ENCODE data around the gene ARIH2. TPM values are rescaled to one million over a fixed set of nuclear protein-coding genes. Genes with fewer than 3 reads are reported as not detected.

Gene ARIH2
- total and polyA plus RNA-seq, 2 of the 4 experiments (the other 2 are of a cell fraction): 62.3 to 93.7 TPM

DNA sequence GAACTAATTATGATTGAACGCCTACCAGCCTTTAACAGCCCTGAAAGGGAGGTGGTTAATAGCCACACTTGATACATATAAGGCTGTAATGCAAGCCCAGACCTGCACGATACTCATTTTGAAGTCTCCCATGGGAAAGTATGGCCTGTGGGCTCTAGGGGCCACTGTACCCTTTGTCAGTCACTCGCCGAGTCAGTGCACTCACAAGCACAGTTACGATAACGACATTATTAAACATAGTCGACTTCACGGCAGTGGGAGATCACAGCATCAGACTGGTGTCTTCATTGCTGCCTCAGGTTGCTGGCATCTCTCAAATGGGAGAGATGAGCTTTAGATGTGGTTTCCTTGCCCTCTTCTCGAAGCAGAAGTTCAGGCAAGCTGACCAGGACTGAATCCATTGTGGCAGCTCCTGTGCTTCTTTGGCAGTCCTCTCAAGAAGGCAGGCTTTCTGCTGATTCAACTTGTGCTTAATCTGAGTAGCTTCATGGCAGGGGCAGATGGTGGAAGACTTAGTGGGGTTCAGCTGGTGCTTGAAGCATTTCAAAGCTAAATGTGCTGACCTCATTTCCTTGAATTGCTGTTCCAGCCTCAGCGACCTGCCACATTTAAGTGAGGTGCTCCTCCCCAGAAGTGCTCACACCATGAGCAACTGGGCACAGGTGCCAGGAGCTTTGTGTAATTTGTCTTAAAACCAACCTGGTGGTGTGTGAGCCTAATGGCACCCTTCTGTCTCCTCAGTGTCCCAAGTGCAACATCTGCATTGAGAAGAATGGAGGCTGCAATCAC, 55.6 kb downstream of the ARIH2 start:
- H3K79me1 ChIP-seq (ENCODE audit: low read depth in 1 of 2, low read length in 2 of 2): peaks cover 7 to 16% of the 10 kb centered on the region in 2 experiments; a peak in 1 of 4 replicates
- POLR2A ChIA-PET (ENCODE audit: unreplicated experiment): interaction anchor here (0.6 to 0.8 kb wide), 2 partner anchors 35 to 36 kb away, joined by 3 to 6 read pairs; no protein-coding TSS in a partner anchor
- TF ChIP-seq RCOR1 (IDR thresholded peaks at IDR 0.05; ENCODE audit: insufficient replicate concordance, low read length) (no peak), MAZ (IDR thresholded peaks at IDR 0.05; ENCODE audit: borderline replicate concordance, low read depth, low read length) (no peak), FOS (IDR thresholded peaks at IDR 0.05; ENCODE audit: low read depth, low read length) (no peak), RFX5 (IDR thresholded peaks at IDR 0.05; ENCODE audit: low read depth, low read length) (no peak), BHLHE40 (IDR thresholded peaks at IDR 0.05; ENCODE audit: low read depth, low read length) (no peak), CEBPB (IDR thresholded peaks at IDR 0.05; ENCODE audit: low read depth, low read length) (no peak), USF2 (IDR thresholded peaks at IDR 0.05; ENCODE audit: low read depth, low read length) (no peak), MAFK (IDR thresholded peaks at IDR 0.05; ENCODE audit: low read depth, low read length) (no peak), SMC3 (IDR thresholded peaks at IDR 0.05; ENCODE audit: low read depth, low read length) (no peak), MXI1 (IDR thresholded peaks at IDR 0.05; ENCODE audit: borderline replicate concordance, low read depth, low read length) (no peak), RAD21 (IDR thresholded peaks at IDR 0.05; ENCODE audit: low read length) (no peak), POLR2A (IDR thresholded peaks at IDR 0.05; ENCODE audit: low read depth, low read length) (no peak), CHD1 (IDR thresholded peaks at IDR 0.05; ENCODE audit: low read depth, low read length) (no peak)
- TF ChIP-seq, protein P1, sequence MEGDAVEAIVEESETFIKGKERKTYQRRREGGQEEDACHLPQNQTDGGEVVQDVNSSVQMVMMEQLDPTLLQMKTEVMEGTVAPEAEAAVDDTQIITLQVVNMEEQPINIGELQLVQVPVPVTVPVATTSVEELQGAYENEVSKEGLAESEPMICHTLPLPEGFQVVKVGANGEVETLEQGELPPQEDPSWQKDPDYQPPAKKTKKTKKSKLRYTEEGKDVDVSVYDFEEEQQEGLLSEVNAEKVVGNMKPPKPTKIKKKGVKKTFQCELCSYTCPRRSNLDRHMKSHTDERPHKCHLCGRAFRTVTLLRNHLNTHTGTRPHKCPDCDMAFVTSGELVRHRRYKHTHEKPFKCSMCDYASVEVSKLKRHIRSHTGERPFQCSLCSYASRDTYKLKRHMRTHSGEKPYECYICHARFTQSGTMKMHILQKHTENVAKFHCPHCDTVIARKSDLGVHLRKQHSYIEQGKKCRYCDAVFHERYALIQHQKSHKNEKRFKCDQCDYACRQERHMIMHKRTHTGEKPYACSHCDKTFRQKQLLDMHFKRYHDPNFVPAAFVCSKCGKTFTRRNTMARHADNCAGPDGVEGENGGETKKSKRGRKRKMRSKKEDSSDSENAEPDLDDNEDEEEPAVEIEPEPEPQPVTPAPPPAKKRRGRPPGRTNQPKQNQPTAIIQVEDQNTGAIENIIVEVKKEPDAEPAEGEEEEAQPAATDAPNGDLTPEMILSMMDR (conservative IDR thresholded peaks at IDR 0.05; ENCODE audit: low read depth, low read length): no peak
- TF ChIP-seq, protein P2, sequence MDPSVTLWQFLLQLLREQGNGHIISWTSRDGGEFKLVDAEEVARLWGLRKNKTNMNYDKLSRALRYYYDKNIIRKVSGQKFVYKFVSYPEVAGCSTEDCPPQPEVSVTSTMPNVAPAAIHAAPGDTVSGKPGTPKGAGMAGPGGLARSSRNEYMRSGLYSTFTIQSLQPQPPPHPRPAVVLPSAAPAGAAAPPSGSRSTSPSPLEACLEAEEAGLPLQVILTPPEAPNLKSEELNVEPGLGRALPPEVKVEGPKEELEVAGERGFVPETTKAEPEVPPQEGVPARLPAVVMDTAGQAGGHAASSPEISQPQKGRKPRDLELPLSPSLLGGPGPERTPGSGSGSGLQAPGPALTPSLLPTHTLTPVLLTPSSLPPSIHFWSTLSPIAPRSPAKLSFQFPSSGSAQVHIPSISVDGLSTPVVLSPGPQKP (IDR thresholded peaks at IDR 0.05; ENCODE audit: borderline replicate concordance, low read depth, low read length): no peak

More for the DNA sequence above, 55.6 kb downstream of the ARIH2 start:
- Histone ChIP-seq H2BK20ac (ENCODE audit: low read depth, low read length) (no peak overlapping the region), H4K91ac (ENCODE audit: insufficient read depth, low read depth, low read length) (no peak overlapping the region), H2AFZ (replicated peaks; ENCODE audit: low read length, poor library complexity) (no peak overlapping the region), H3K9me3 (ENCODE audit: control insufficient read depth, insufficient read depth, low read length) (no peaks in the 10 kb centered on the region), H4K20me1 (ENCODE audit: insufficient read depth, low read length) (no peaks in the 10 kb centered on the region), H2AK5ac (ENCODE audit: low read depth, low read length) (no peak overlapping the region), H4K8ac (ENCODE audit: low read depth in 2 of 2, low read length in 2 of 2) (no peak overlapping the region), H3K23ac (ENCODE audit: low read depth, low read length) (no peak overlapping the region), H3K4ac (ENCODE audit: low read depth, low read length) (no peak overlapping the region), H2BK15ac (ENCODE audit: low read depth, low read length) (no peak overlapping the region), H2BK5ac (ENCODE audit: low read depth, low read length, poor library complexity, severe bottlenecking) (no peak overlapping the region), H3K9ac (ENCODE audit: low read depth, low read length) (no peak overlapping the region), H3K14ac (replicated peaks; ENCODE audit: low read depth, low read length) (no peak overlapping the region), H3K9me1 (ENCODE audit: insufficient read depth, low read length) (peaks cover 6% of the 10 kb centered on the region; the same call in 1 of the 2 replicates), H2BK120ac (ENCODE audit: low read depth, low read length) (no peak overlapping the region), H3K27me3 (ENCODE audit: control insufficient read depth, insufficient read depth, low read length) (no peaks in the 10 kb centered on the region), H3K4me1 (ENCODE audit: control insufficient read depth, insufficient read depth, low read length) (no peaks in the 10 kb centered on the region), H3K27ac (ENCODE audit: insufficient read depth, low read length) (no peak overlapping the region), H3K4me2 (ENCODE audit: low read depth, low read length) (no peak overlapping the region), H3K56ac (ENCODE audit: extremely low read depth, insufficient read depth, low read length) (no peak overlapping the region), H2AK9ac (replicated peaks; ENCODE audit: low read depth, low read length, poor library complexity) (no peak overlapping the region), H3K18ac (ENCODE audit: low read depth, low read length) (no peak overlapping the region), H4K5ac (ENCODE audit: low read depth, low read length) (no peak overlapping the region), H3K36me3 (ENCODE audit: control insufficient read depth, insufficient read depth, low read length) (peaks cover 68% of the 10 kb centered on the region), H3K4me3 (ENCODE audit: insufficient read depth, low read depth, low read length) (no peak overlapping the region)
- in situ Hi-C loops (cut with MboI; ENCODE audit: low sequenced_read_pairs) (no loop called here), dilution Hi-C loops (cut with HindIII; ENCODE audit: low sequenced_read_pairs, unreplicated experiment) (no loop called here), intact Hi-C loops (cut with micrococcal nuclease) (no loop called here)
- ATAC-seq (ENCODE audit: low read depth): no peak
- WGBS, 2 experiments (ENCODE audit: extremely low coverage in 2 of 2, insufficient read length in 1 of 2): 90% methylated on average over 4 of the region's 10 CpGs; no CpG with 5 or more reads in 1 of the 2 experiments
- no peak for DNase-seq
- CTCF ChIA-PET: interaction anchor here (0.7 kb wide), 1 partner anchor 9 kb away, joined by 3 read pairs; no protein-coding TSS in a partner anchor
- BruUV-seq (replicated peaks): no TSS peak

Data from IMR-90 (cell line).